Adipose tissue (tissue), 3 donors: ENCODE results near the gene E2F1. TPM values are rescaled to one million over a fixed set of nuclear protein-coding genes. Genes with fewer than 3 reads are reported as not detected.

Source experiments
- H3K27ac ChIP-seq: one replicate; pipeline ENCODE4 v1.5.1; 2013; ENCODE audit warnings: low read depth, low read length
- WGBS, 3 donors: extraction: QIAGEN DNeasy Blood & Tissue Kit; methylation state at CpG; one replicate each; pipeline ENCODE4 v1.1.7; 2013; 5-methylcytosine and 5-hydroxymethylcytosine counted together
- polyA plus RNA-seq, 3 donors: library from polyadenylated mRNA; stranded (reverse); fragments of 200-250 nt; gene quantifications; one replicate each; pipeline ENCODE4 v1.2.3, GENCODE V29; 2013
- donor health status: healthy with polysubstance abuse.
- donor health status: Bipolar disorder and iron deficiency.
- donor health status: healthy.

E2F1 gene
- polyA plus RNA-seq, 3 donors, result 0.59 to 2.0 (median 1.3) TPM

DNA sequence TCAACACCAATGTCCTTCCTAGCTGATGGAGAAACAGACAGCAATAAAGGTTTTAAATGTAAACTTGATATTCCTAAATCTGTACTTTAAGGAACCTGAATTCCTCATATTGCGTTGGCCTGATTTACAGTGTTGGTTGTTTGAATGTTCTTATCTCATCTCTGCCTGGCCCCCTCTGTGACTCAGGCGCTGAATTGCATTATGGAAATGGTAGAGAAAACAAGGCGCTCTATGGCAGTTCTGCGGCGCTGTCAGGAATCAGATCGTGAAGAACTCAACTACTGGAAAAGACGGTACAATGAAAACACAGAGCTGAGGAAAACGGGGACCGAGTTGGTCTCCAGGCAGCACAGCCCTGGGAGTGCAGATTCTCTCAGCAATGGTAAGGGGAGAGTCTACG lies 56.7 kb downstream of the E2F1 start:
- no peak overlapping the region for H3K27ac ChIP-seq
- 95 to 97% (median 96%) methylated on average over 10 of the region's 10 CpGs for WGBS, 3 donors

DNA sequence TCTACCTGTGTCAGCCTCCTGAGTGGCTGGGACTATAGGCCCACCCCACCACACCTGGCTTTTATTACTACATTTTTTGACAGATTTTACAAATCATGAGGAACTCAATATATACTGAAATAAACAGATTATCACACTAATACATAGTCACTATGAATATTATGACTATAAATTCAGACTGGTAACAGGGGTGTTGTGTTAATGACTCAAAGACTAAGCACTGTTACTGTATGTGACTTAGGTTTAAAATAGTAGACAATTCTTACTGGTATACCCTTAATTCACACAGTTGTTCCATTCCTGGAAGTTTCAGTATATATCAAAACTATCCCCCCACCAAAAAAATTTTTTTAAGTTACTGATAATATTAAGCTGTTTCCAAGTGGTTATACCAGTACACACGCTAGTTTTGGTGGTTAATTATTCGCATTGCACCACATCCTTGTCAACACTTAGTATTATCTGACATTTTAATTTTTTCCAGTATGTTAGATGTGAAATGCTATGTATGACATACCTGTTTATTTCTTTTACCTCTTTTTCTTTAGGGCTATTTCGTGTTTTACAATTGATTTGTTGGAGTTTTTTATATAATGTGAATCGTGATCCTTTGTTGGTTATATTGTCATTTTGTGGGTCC lies 58.5 kb downstream of the E2F1 start:
- WGBS, 3 donors, result 96 to 99% (median 97%) methylated on average over 4 of the region's 4 CpGs
- no peak overlapping the region for H3K27ac ChIP-seq

- no peak overlapping the region for H3K27ac ChIP-seq
- WGBS, 3 donors, result 93 to 96% (median 95%) methylated on average over 4 of the region's 4 CpGs
Observed at GRCh38 chr20:33626190-33626589, 60.0 kb downstream of the E2F1 start.

Other genes with a start within 250 kb of the E2F1 start
- 10 to 100 TPM in 2 of 3 donors, 1 to 10 TPM in 1; 8.1 to 47.4 (median 34.3) TPM for gene SNTA1, start 242.6 kb downstream of the E2F1 start, polyA plus RNA-seq
- 1 to 10 TPM; 4.1 to 5.8 (median 4.3) TPM for gene CBFA2T2, start 196.3 kb downstream of the E2F1 start, polyA plus RNA-seq
- under 1 TPM; 0.05 to 0.11 (median 0.06) TPM for gene C20orf144, start 24.1 kb downstream of the E2F1 start, polyA plus RNA-seq
- 1 to 10 TPM in 1 of 3 donors, under 1 TPM in 2; 0.34 to 3.4 (median 0.61) TPM for gene ACTL10, start 19.4 kb downstream of the E2F1 start, polyA plus RNA-seq
- gene NECAB3, start 12.0 kb downstream of the E2F1 start, polyA plus RNA-seq, result 10 to 100 TPM; 14.6 to 25.7 (median 19.6) TPM
- 1 to 10 TPM; 3.1 to 4.8 (median 4.6) TPM for gene PXMP4, start 33.9 kb upstream of the E2F1 start, polyA plus RNA-seq
- 1 to 10 TPM; 1.4 to 2.0 (median 1.9) TPM for gene ZNF341, start 45.6 kb upstream of the E2F1 start, polyA plus RNA-seq
- gene CHMP4B, start 125.0 kb upstream of the E2F1 start, polyA plus RNA-seq, result 100 to 1,000 TPM in 1 of 3 donors, 10 to 100 TPM in 2; 50.9 to 131 (median 97.2) TPM